Left lung (tissue), 10 donors: Measurements from ENCODE around the gene SCAPER. TPM values are rescaled to one million over a fixed set of nuclear protein-coding genes. Genes with fewer than 3 reads are reported as not detected.

ENCODE experiments used
- ATAC-seq: fragments of 200-7000 bp; cut with Tn5 transposase; one replicate; pipeline ENCODE4 v1.9.1; 2020; ENCODE audit warnings: moderate library complexity
- DNase-seq, 4 donors: peaks; one replicate each; pipeline ENCODE4 v3.0.0-alpha.2; 2013 to 2020
- H3K27ac ChIP-seq, 2 donors: fragments of 200-600 bp; sonication (generic) in 1 of 2; one replicate each; pipeline versions ENCODE4 v1.5.0 to v1.8.0; 2020 to 2021
- H3K27me3 ChIP-seq, 2 donors: fragments of 200-600 bp; sonication (generic) in 1 of 2; one replicate each; pipeline versions ENCODE4 v1.5.0 to v1.8.0; 2020 to 2021
- H3K36me3 ChIP-seq, 2 donors: fragments of 200-600 bp; sonication (generic) in 1 of 2; one replicate each; pipeline versions ENCODE4 v1.5.0 to v1.8.0; 2020 to 2021
- H3K4me1 ChIP-seq, 2 donors: fragments of 200-600 bp; one replicate each; pipeline ENCODE4 v1.8.0; 2021
- H3K4me3 ChIP-seq, 2 donors: fragments of 200-600 bp; sonication (generic) in 1 of 2; one replicate each; pipeline versions ENCODE4 v1.5.0 to v1.8.0; 2020 to 2021; ENCODE audit warnings: mild to moderate bottlenecking in 1 of 2
- H3K9me3 ChIP-seq, 2 donors: fragments of 200-600 bp; sonication (generic) in 1 of 2; one replicate each; pipeline versions ENCODE4 v1.5.0 to v1.8.0; 2020 to 2021
- CTCF ChIP-seq, 2 donors: fragments of 200-600 bp; sonication (generic) in 1 of 2; IDR thresholded peaks; one replicate each; pipeline versions ENCODE4 v1.5.0 to v1.8.0; 2021; ENCODE audit warnings: antibody characterized with exemption in 2 of 2
- intact Hi-C, 2 donors: fragments of 100-400 bp; cut with DNase I; formaldehyde crosslinking; loops; one replicate each; pipeline versions ENCODE4 v1.11.2 to v1.14.2; 2022
- polyA plus RNA-seq, 6 donors: library from polyadenylated mRNA; unstranded; fragments of 120-200 nt; gene quantifications; one replicate each; pipeline ENCODE4 v1.2.1, GENCODE V29; 2013; ENCODE audit not compliant: insufficient read length in 6 of 6
- total RNA-seq, 2 donors: library from RNA; stranded (reverse); fragmentation: NEBNext Ultra II Directional; extraction: Animal tissue kit (Norgen Biotek cat#: 25700); gene quantifications; one replicate each; pipeline ENCODE4 v1.2.1, GENCODE V29; 2021
- donor health status: DM: no; HTN: yes; CAD: no.
- donor health status: DM: no; HTN: no; CAD: no.

Gene SCAPER
- total and polyA plus RNA-seq, 8 donors: 18.3 to 30.0 (median 26.6) TPM

GRCh38 chr15:76336254-76337058, 568.7 kb downstream of the SCAPER start, which contains the start of gene ISL2:
Gene ISL2, plus strand, starts transcription at chr15:76336773. Its CDS starts 111 bp downstream, at chr15:76336884.
- H3K4me1 ChIP-seq: peaks cover 9 to 61% of the 10 kb centered on the region in 2 donors
- peak within 1 kb of the TSS in 1 of 2 donors; percentile 74 for H3K27ac ChIP-seq
- H3K27me3 ChIP-seq: peaks cover 82 to 93% of the 10 kb centered on the region in 2 donors
- ATAC-seq (peak; percentile 31), DNase-seq (peak in 2 of 4 donors; percentile 77 to 94)
- intact Hi-C loops: no loop called here
- H3K36me3 ChIP-seq: no peaks in the 10 kb centered on the region
- peak within 1 kb of the TSS in 1 of 2 donors; percentile 39 for H3K4me3 ChIP-seq
- no peak for TF ChIP-seq CTCF (IDR thresholded peaks at IDR 0.05)
- H3K9me3 ChIP-seq: no peaks in the 10 kb centered on the region

GRCh38 chr15:76335307-76336253, 569.6 kb downstream of the SCAPER start:
- H3K27ac ChIP-seq: peak overlapping the region in 1 of 2 donors; percentile 74
- DNase-seq: peak in 1 of 4 donors; percentile 79
- peak overlapping the region in 1 of 2 donors; percentile 39 for H3K4me3 ChIP-seq
- intact Hi-C loops: no loop called here
- no peaks in the 10 kb centered on the region for H3K9me3 ChIP-seq
- no peak for TF ChIP-seq CTCF (IDR thresholded peaks at IDR 0.05)
- H3K36me3 ChIP-seq: no peaks in the 10 kb centered on the region
- H3K27me3 ChIP-seq: peaks cover 73 to 84% of the 10 kb centered on the region in 2 donors
- H3K4me1 ChIP-seq: peaks cover 6 to 52% of the 10 kb centered on the region in 2 donors
- no peak for ATAC-seq

GRCh38 chr15:76334438-76335306, 570.5 kb downstream of the SCAPER start:
- H3K27me3 ChIP-seq: peaks cover 64 to 82% of the 10 kb centered on the region in 2 donors
- DNase-seq (no peak), ATAC-seq (no peak)
- no peak for TF ChIP-seq CTCF (IDR thresholded peaks at IDR 0.05)
- peak overlapping the region in 1 of 2 donors; percentile 39 for H3K4me3 ChIP-seq
- H3K27ac ChIP-seq: no peak overlapping the region
- intact Hi-C loops: no loop called here
- H3K9me3 ChIP-seq: no peaks in the 10 kb centered on the region
- no peaks in the 10 kb centered on the region for H3K36me3 ChIP-seq
- peaks cover 0 to 43% of the 10 kb centered on the region in 2 donors for H3K4me1 ChIP-seq

- Histone ChIP-seq H3K4me1 (peaks cover 0 to 35% of the 10 kb centered on the region in 2 donors), H3K4me3 (no peak overlapping the region), H3K9me3 (no peaks in the 10 kb centered on the region), H3K27ac (no peak overlapping the region), H3K27me3 (peaks cover 56 to 82% of the 10 kb centered on the region in 2 donors), H3K36me3 (no peaks in the 10 kb centered on the region)
- no peak for TF ChIP-seq CTCF (IDR thresholded peaks at IDR 0.05)
- intact Hi-C loops: no loop called here
- no peak for ATAC-seq
- no peak for DNase-seq
Measured at GRCh38 chr15:76333720-76334437, 571.3 kb downstream of the SCAPER start.
